Sigmoid colon (tissue), 7 donors: ENCODE data around the gene PLEKHG5. TPM values are rescaled to one million over a fixed set of nuclear protein-coding genes. Genes with fewer than 3 reads are reported as not detected.
"Not testable (repeated sequence)": the region's sequence is repeated elsewhere in the genome, so short reads cannot be mapped to it uniquely, and the experiment has no call there.

Source experiments
- DNase-seq: peaks from one replicate; pipeline ENCODE4 v3.0.0-alpha.2; 2019
- H3K27ac ChIP-seq, 4 donors: fragments of 200-600 bp; sonication (generic); one replicate each; pipeline ENCODE4 v1.5.1; 2016 to 2019; ENCODE audit warnings: mild to moderate bottlenecking in 1 of 4
- H3K27me3 ChIP-seq, 3 donors: fragments of 200-600 bp; sonication (generic); one replicate each; pipeline ENCODE4 v1.5.1; 2019; ENCODE audit warnings: mild to moderate bottlenecking in 1 of 3
- H3K36me3 ChIP-seq, 4 donors: fragments of 200-600 bp; sonication (generic); one replicate each; pipeline ENCODE4 v1.5.1; 2016 to 2019
- H3K4me1 ChIP-seq, 4 donors: fragments of 200-600 bp; sonication (generic); one replicate each; pipeline ENCODE4 v1.5.1; 2017 to 2019
- H3K4me3 ChIP-seq, 4 donors: fragments of 200-600 bp; sonication (generic); one replicate each; pipeline ENCODE4 v1.5.1; 2017 to 2019; ENCODE audit warnings: mild to moderate bottlenecking in 2 of 4, moderate library complexity in 1 of 4
- H3K9me3 ChIP-seq, 4 donors: fragments of 200-600 bp in 3 of 4; sonication (generic) in 3 of 4; one replicate each; pipeline versions ENCODE4 v1.5.1 to v1.6.1; 2013 to 2019
- EP300 ChIP-seq, 4 donors: sonication (generic); formaldehyde crosslinking; IDR thresholded peaks; one replicate each; pipeline ENCODE4 v1.6.1; 2017; ENCODE audit warnings: antibody characterized with exemption in 4 of 4
- POLR2A ChIP-seq, 2 donors: fragments of 450-650 bp; IDR thresholded peaks; one replicate each; pipeline ENCODE4 v1.6.1; 2016; ENCODE audit warnings: antibody characterized with exemption in 2 of 2, mild to moderate bottlenecking in 2 of 2, moderate library complexity in 2 of 2
- POLR2AphosphoS5 ChIP-seq, 4 donors: sonication (generic); formaldehyde crosslinking; IDR thresholded peaks; one replicate each; pipeline ENCODE4 v1.6.1; 2017; ENCODE audit warnings: antibody characterized with exemption in 4 of 4
- WGBS, 2 donors: extraction: QIAGEN DNeasy Blood & Tissue Kit; methylation state at CpG; one replicate each; pipeline ENCODE4 v1.1.7; 2013; 5-methylcytosine and 5-hydroxymethylcytosine counted together
- intact Hi-C: fragments of 100-400 bp; cut with DNase I; formaldehyde crosslinking; loops from one replicate; pipeline ENCODE4 v1.15.1; 2023
- polyA plus RNA-seq, 3 donors: library from polyadenylated mRNA; stranded (reverse); fragments of 200-250 nt; gene quantifications; one replicate each; pipeline ENCODE4 v1.2.3, GENCODE V29; 2013
- total RNA-seq, 4 donors: library from RNA; depleted of rRNA; stranded (reverse); fragments of >200 nt; gene quantifications; one replicate each; pipeline ENCODE4 v1.1.0, GENCODE V29; 2016
- TF ChIP-seq, protein P1 (sequence below), 4 experiments: fragments of 450-650 bp in 3 of 4; fragments of 200-600 bp in 1 of 4; IDR thresholded peaks; one replicate each; pipeline ENCODE4 v1.5.1; 2016 to 2019; ENCODE audit warnings: antibody characterized with exemption in 4 of 4, mild to moderate bottlenecking in 3 of 4, moderate library complexity in 2 of 4
- donor health status: healthy with polysubstance abuse.
- donor health status: Bipolar disorder and iron deficiency.
- donor health status: healthy.

PLEKHG5 gene
- total and polyA plus RNA-seq, 7 donors, result 2.5 to 18.8 (median 5.4) TPM

- 7 to 18% methylated on average over 99 to 100 of the region's 101 CpGs for WGBS, 2 donors
- H3K27me3 ChIP-seq, result peaks cover 10 to 71% (median 48%) of the 10 kb centered on the region in 3 donors
These were observed 51.0 kb downstream of the PLEKHG5 start for GRCh38 chr1:6440198-6441126.

GRCh38 chr1:6438047-6438525 is 53.4 kb downstream of the PLEKHG5 start:
- TF ChIP-seq EP300 (IDR thresholded peaks at IDR 0.05) (no peak), POLR2A (IDR thresholded peaks at IDR 0.05) (no peak), POLR2AphosphoS5 (IDR thresholded peaks at IDR 0.05) (no peak)
- TF ChIP-seq, protein P1, sequence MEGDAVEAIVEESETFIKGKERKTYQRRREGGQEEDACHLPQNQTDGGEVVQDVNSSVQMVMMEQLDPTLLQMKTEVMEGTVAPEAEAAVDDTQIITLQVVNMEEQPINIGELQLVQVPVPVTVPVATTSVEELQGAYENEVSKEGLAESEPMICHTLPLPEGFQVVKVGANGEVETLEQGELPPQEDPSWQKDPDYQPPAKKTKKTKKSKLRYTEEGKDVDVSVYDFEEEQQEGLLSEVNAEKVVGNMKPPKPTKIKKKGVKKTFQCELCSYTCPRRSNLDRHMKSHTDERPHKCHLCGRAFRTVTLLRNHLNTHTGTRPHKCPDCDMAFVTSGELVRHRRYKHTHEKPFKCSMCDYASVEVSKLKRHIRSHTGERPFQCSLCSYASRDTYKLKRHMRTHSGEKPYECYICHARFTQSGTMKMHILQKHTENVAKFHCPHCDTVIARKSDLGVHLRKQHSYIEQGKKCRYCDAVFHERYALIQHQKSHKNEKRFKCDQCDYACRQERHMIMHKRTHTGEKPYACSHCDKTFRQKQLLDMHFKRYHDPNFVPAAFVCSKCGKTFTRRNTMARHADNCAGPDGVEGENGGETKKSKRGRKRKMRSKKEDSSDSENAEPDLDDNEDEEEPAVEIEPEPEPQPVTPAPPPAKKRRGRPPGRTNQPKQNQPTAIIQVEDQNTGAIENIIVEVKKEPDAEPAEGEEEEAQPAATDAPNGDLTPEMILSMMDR (IDR thresholded peaks at IDR 0.05), result peak; percentile 38 to 96 (median 70)
- peaks cover 10 to 58% (median 48%) of the 10 kb centered on the region in 3 donors for H3K27me3 ChIP-seq
- WGBS, 2 donors, result 13 to 16% methylated on average over 5 of the region's 5 CpGs
- H3K27ac ChIP-seq, result no peak overlapping the region
- H3K36me3 ChIP-seq, result no peaks in the 10 kb centered on the region
- intact Hi-C loops, result no loop called here
- H3K4me3 ChIP-seq, result no peak overlapping the region
- H3K4me1 ChIP-seq, result peaks cover 0 to 9% (median 8%) of the 10 kb centered on the region in 4 donors
- H3K9me3 ChIP-seq, result no peaks in the 10 kb centered on the region
- no peak for DNase-seq

More at GRCh38 chr1:6440198-6441126, 51.0 kb downstream of the PLEKHG5 start:
- H3K27ac ChIP-seq, result no peak overlapping the region
- H3K4me3 ChIP-seq, result peak overlapping the region in 1 of 4 donors; percentile 23
- H3K36me3 ChIP-seq, result no peaks in the 10 kb centered on the region
- intact Hi-C loops, result no loop called here
- DNase-seq, result no peak
- H3K9me3 ChIP-seq, result no peaks in the 10 kb centered on the region
- TF ChIP-seq EP300 (IDR thresholded peaks at IDR 0.05) (no peak), POLR2A (IDR thresholded peaks at IDR 0.05) (no peak), POLR2AphosphoS5 (IDR thresholded peaks at IDR 0.05) (no peak)
- TF ChIP-seq, protein P1 (IDR thresholded peaks at IDR 0.05), result peak in 1 of 4 experiments; percentile 22
- peaks cover 0 to 9% (median 8%) of the 10 kb centered on the region in 4 donors for H3K4me1 ChIP-seq

DNA sequence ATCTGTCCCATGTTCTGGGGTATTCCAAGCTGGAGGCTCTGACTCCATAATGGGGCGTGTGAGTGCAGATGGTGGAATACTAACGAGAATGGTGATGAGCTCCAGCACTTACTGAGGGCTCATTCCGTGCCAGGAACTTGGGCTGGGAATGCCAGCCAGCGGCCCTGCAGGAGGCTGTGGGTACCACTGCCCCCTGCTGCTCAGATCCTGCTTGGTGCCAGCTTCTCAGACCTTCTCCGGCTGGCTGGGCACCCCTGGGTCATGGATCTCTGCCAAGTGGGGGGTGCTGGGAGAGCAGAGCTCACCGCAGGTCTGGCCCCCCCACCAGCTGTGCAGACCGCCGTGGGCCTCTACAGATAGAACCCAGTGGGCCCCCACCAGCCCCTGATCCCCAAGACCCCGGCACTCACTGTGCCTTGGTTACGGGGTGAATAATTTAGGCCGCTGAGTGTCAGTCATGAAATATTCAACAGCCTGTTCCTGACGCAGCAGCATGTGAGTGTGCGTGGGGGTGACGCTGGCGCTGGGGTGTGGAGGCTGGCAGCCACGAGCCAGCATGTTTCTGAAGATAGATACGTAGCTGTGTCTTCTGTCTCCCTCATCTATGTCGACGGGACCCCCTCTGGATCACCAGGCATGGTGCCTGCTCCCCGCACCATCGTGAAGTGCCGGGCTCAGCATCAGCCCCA is 54.3 kb downstream of the PLEKHG5 start:
- H3K9me3 ChIP-seq, H3K36me3 ChIP-seq, H3K4me3 ChIP-seq, intact Hi-C loops, H3K27ac ChIP-seq, DNase-seq, H3K4me1 ChIP-seq: not testable (repeated sequence)
- WGBS, 2 donors, result 56 to 66% methylated on average over 22 of the region's 22 CpGs
- peaks cover 10 to 54% (median 48%) of the 10 kb centered on the region in 3 donors for H3K27me3 ChIP-seq

DNA sequence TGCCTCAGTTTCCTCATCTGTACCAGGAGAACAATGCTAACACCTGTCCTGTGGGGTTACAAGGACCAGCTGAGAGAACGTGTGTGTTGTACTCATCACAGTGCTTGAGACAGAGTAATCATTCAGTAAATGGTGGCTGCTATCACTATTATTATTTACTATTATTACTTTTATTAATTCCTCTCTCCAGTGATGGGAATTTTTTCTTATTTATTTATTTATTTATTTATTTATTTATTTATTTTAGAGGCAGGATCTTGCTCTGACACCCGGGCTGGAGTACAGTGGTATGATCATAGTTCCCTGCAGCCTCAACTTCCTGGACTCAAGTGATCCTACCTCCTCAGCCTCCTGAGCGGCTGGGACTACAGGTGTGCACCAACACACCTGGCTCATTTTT is 55.2 kb downstream of the PLEKHG5 start:
- intact Hi-C loops, H3K27ac ChIP-seq, H3K4me1 ChIP-seq, H3K4me3 ChIP-seq, H3K36me3 ChIP-seq, DNase-seq, H3K9me3 ChIP-seq: not testable (repeated sequence)
- peaks cover 10 to 45% (median 42%) of the 10 kb centered on the region in 3 donors for H3K27me3 ChIP-seq
- WGBS, 2 donors, result 78 to 82% methylated on average over 3 of the region's 3 CpGs

DNA sequence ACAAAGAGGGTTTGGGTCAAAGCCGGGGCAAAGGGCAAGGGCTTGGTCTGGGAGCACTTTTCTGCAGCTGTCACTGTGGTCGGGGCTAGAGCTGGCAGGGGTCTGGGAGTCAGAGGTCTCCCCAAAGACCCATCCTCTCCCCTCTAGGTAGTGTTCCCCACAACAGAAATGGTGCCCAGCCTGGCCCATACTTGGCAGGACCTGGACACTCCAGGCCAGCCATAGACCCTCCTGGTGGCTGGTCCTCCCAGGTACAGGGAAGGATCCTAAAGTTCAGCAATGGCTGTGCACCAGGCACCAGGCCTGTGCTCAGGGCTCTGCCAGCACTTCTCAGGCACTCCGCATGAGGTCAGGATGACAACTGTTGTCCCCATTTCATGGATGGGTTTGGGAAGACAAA is 55.9 kb downstream of the PLEKHG5 start:
- H3K9me3 ChIP-seq, result no peaks in the 10 kb centered on the region
- no peaks in the 10 kb centered on the region for H3K36me3 ChIP-seq
- H3K27ac ChIP-seq, result no peak overlapping the region
- peaks cover 0 to 6% (median 4%) of the 10 kb centered on the region in 4 donors for H3K4me1 ChIP-seq
- 71 to 77% methylated on average over 3 of the region's 3 CpGs for WGBS, 2 donors
- no peak for DNase-seq
- peaks cover 8 to 41% (median 35%) of the 10 kb centered on the region in 3 donors for H3K27me3 ChIP-seq
- no peak for TF ChIP-seq EP300 (IDR thresholded peaks at IDR 0.05)
- no peak for TF ChIP-seq POLR2A (IDR thresholded peaks at IDR 0.05)
- TF ChIP-seq, protein P1 (IDR thresholded peaks at IDR 0.05), result no peak
- no peak for TF ChIP-seq POLR2AphosphoS5 (IDR thresholded peaks at IDR 0.05)
- intact Hi-C loops, result no loop called here
- H3K4me3 ChIP-seq, result no peak overlapping the region
